ENCODE results near the gene RUFY1. TPM values are rescaled to one million over a fixed set of nuclear protein-coding genes. Genes with fewer than 3 reads are reported as not detected.

RUFY1 gene
- total and polyA plus RNA-seq, 9 of the 15 experiments (the other 6 are each of a cell fraction or from before 2014, with no cell fraction given): 5.0 to 41.7 (median 29.6) TPM

GRCh38 chr5:179623906-179624741 lies 73.8 kb downstream of the RUFY1 start (continued):
- TF ChIP-seq CUX1 (CRISPR knock-in tag; IDR thresholded peaks at IDR 0.05) (peak; percentile 70; the same call in 1 of the 2 replicates), ZFP30 (CRISPR knock-in tag; IDR thresholded peaks at IDR 0.05; ENCODE audit: borderline replicate concordance) (no peak), MTA2 (IDR thresholded peaks at IDR 0.05; ENCODE audit: low read depth) (no peak), ZBTB8A (IDR thresholded peaks at IDR 0.05; ENCODE audit: partially characterized antibody) (no peak), FOXP4 (CRISPR knock-in tag; IDR thresholded peaks at IDR 0.05; ENCODE audit: borderline replicate concordance) (no peak), ZKSCAN3 (CRISPR knock-in tag; IDR thresholded peaks at IDR 0.05) (no peak), NCOA6 (IDR thresholded peaks at IDR 0.05) (no peak), ELF4 (CRISPR knock-in tag; IDR thresholded peaks at IDR 0.05) (no peak), NBN (IDR thresholded peaks at IDR 0.05; ENCODE audit: low read depth) (no peak), SMARCE1 (IDR thresholded peaks at IDR 0.05) (0 out of 2 replicates have a peak, but pooled peaks have one; percentile 11), HDAC8 (tag; IDR thresholded peaks at IDR 0.05) (no peak; the same call in none of the 2 replicates), SMARCA5 (IDR thresholded peaks at IDR 0.05) (no peak), ZNF398 (CRISPR knock-in tag; IDR thresholded peaks at IDR 0.05) (no peak), RNF2 (IDR thresholded peaks at IDR 0.05) (peak; percentile 34), RBM15 (IDR thresholded peaks at IDR 0.05; ENCODE audit: insufficient read depth, low read length) (no peak), MTA1 (IDR thresholded peaks at IDR 0.05; ENCODE audit: borderline replicate concordance) (no peak), CC2D1A (IDR thresholded peaks at IDR 0.05) (no peak)
